ENCODE data around the gene DGKB. TPM values are rescaled to one million over a fixed set of nuclear protein-coding genes. Genes with fewer than 3 reads are reported as not detected.
"Not testable (repeated sequence)": the region's sequence is repeated elsewhere in the genome, so short reads cannot be mapped to it uniquely, and the experiment has no call there.

DGKB gene
- total RNA-seq, 4 donors from 2014 or later = 17.3 to 54.9 (median 26.1) TPM

DNA sequence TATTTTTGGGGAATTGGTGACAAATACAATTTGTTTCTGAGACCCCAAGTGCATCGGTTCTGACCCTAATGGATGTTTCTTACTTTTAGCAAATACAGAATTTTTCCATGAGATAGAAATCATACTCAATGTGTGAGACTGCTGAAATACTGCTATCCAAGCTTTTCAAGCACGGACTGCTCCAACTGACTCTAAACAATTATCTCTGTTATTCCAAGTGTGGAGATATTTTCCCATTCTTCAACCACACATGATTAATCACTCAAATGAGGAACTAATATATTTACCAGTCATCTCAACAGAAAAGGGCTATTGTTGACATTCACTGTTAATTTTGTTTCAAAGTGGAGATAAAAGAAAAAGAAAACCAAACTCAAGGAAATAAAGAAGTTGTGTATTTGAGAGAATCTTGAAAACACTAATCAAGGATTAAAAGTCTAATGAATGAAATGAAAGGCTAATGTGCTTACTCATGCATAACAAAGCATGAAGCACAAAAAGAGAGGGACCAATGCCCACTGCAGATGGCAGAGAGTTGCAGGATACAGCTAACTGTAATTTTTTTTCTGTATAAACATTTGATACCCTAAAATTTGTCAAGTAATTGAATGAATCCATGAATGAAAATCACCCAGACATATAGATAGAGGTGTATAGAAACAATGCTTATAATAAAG lies 423.6 kb downstream of the DGKB start:
- Histone ChIP-seq H3K4me1 (no peaks in the 10 kb centered on the region), H3K27ac (no peak overlapping the region), H3K36me3 (no peaks in the 10 kb centered on the region), H3K27me3 (no peaks in the 10 kb centered on the region), H3K4me3 (no peak overlapping the region), H3K9me3 (no peaks in the 10 kb centered on the region)
- WGBS, 2 donors (ENCODE audit: low coverage in 1 of 2) = 34 to 62% methylated on average over 2 of the region's 2 CpGs
- no peak for TF ChIP-seq POLR2AphosphoS5 (IDR thresholded peaks at IDR 0.05)
- TF ChIP-seq EP300 (IDR thresholded peaks at IDR 0.05) = no peak
- no peak for TF ChIP-seq CTCF (IDR thresholded peaks at IDR 0.05)
- TF ChIP-seq POLR2A (IDR thresholded peaks at IDR 0.05) = no peak
- ATAC-seq = no peak

DNA sequence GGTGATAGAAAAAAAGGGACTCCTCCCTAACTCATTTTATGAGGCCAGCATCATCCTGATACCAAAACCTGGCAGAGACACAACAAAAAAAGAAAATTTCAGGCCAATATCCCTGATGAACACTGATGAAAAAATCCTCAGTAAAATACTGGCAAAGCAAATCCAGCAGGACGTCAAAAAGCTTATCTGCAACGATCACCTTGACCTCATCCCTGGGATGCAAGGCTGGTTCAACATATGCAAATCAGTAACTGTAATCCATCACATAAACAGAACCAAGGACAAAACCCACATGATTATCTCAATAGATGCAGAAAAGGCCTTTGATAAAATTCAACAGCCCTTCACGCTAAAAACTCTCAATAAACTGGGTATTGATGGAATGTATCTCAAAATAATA lies 440.8 kb downstream of the DGKB start:
- not testable (repeated sequence) for H3K36me3 ChIP-seq, H3K4me1 ChIP-seq, H3K27ac ChIP-seq, ATAC-seq, H3K4me3 ChIP-seq, H3K27me3 ChIP-seq, H3K9me3 ChIP-seq
- WGBS, 2 donors (ENCODE audit: low coverage in 1 of 2) = 71 to 75% methylated on average over 1 to 3 of the region's 3 CpGs

- H3K36me3 ChIP-seq, H3K27ac ChIP-seq, H3K9me3 ChIP-seq, H3K27me3 ChIP-seq, H3K4me1 ChIP-seq, H3K4me3 ChIP-seq, ATAC-seq: not testable (repeated sequence)
- 94% methylated on average over 5 of the region's 7 CpGs; no CpG with 5 or more reads in 1 of the 2 donors for WGBS, 2 donors (ENCODE audit: low coverage in 1 of 2)
Observed at GRCh38 chr7:14458846-14459245, 443.7 kb downstream of the DGKB start.

GRCh38 chr7:14457568-14458453 lies 444.7 kb downstream of the DGKB start:
- no peak overlapping the region for H3K27ac ChIP-seq
- 20 to 25% methylated on average over 12 to 13 of the region's 13 CpGs for WGBS, 2 donors (ENCODE audit: low coverage in 1 of 2)
- no peaks in the 10 kb centered on the region for H3K4me1 ChIP-seq
- no peaks in the 10 kb centered on the region for H3K27me3 ChIP-seq
- no peaks in the 10 kb centered on the region for H3K9me3 ChIP-seq
- TF ChIP-seq POLR2A (IDR thresholded peaks at IDR 0.05) (no peak), EP300 (IDR thresholded peaks at IDR 0.05) (no peak), POLR2AphosphoS5 (IDR thresholded peaks at IDR 0.05) (peak; percentile 16), CTCF (IDR thresholded peaks at IDR 0.05) (peak; percentile 60 to 92 (median 82))
- no peak overlapping the region for H3K4me3 ChIP-seq
- ATAC-seq = peak; percentile 58
- no peaks in the 10 kb centered on the region for H3K36me3 ChIP-seq

DNA sequence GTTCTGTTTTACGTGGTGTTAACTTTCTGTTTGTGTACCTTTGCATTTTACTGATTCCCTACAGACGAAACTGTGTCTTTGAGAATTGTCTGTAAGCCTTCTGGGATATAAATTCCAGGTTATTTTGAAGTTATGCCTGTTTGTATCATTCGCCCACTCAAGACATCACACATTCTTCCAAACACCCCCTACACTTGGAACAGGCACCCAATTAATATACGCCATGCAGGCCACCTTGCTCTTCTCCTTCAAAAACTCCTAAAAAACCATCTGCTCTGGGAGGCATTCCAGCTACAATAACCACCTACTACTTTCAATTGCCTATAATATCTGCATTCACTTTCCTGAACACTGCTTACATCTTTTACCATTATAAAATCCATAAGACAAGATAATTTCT lies 453.3 kb downstream of the DGKB start:
- ATAC-seq = no peak
- Histone ChIP-seq H3K27me3 (no peaks in the 10 kb centered on the region), H3K36me3 (no peaks in the 10 kb centered on the region), H3K27ac (no peak overlapping the region), H3K4me1 (no peaks in the 10 kb centered on the region), H3K4me3 (no peak overlapping the region), H3K9me3 (no peaks in the 10 kb centered on the region)
- no peak for TF ChIP-seq POLR2AphosphoS5 (IDR thresholded peaks at IDR 0.05)
- TF ChIP-seq EP300 (IDR thresholded peaks at IDR 0.05) = no peak
- no peak for TF ChIP-seq POLR2A (IDR thresholded peaks at IDR 0.05)
- TF ChIP-seq CTCF (IDR thresholded peaks at IDR 0.05) = no peak
- 89 to 90% methylated on average over 4 of the region's 4 CpGs for WGBS, 2 donors (ENCODE audit: low coverage in 1 of 2)

DNA sequence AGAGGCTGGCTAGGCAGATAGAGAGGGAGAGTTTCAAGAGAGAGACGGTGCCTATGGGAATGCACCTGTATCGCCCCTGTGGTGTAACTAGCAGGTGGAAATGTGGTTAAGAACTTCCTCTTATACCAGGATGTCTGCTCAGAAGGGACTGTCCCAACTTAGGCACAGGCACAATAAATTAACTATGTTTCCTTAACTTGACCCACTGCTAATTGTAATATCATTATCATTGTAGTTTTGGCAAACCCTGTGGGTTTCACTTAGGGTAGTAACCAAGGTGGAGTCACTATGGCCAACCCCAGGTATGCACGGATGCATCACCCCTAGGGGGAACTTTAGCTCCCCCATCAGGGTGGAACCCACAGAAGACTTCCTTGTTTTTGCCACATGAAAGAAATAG lies 455.7 kb downstream of the DGKB start:
- H3K4me3 ChIP-seq = no peak overlapping the region
- no peaks in the 10 kb centered on the region for H3K9me3 ChIP-seq
- no peaks in the 10 kb centered on the region for H3K27me3 ChIP-seq
- no peaks in the 10 kb centered on the region for H3K36me3 ChIP-seq
- H3K4me1 ChIP-seq = no peaks in the 10 kb centered on the region
- no peak for TF ChIP-seq CTCF (IDR thresholded peaks at IDR 0.05)
- TF ChIP-seq POLR2A (IDR thresholded peaks at IDR 0.05) = no peak
- no peak for TF ChIP-seq POLR2AphosphoS5 (IDR thresholded peaks at IDR 0.05)
- no peak for TF ChIP-seq EP300 (IDR thresholded peaks at IDR 0.05)
- 85% methylated on average over 3 of the region's 3 CpGs for WGBS, 2 donors (ENCODE audit: low coverage in 1 of 2)
- no peak for ATAC-seq
- no peak overlapping the region for H3K27ac ChIP-seq

All from gastroesophageal sphincter (tissue), 4 donors.